Peyer's patch (tissue), 4 donors: Measurements from ENCODE around the gene GPC5.

Experiments used
- POLR2A ChIP-seq, 2 donors: fragments of 450-650 bp; IDR thresholded peaks; one replicate each; pipeline ENCODE4 v1.5.1; 2017; ENCODE audit warnings: antibody characterized with exemption in 2 of 2, mild to moderate bottlenecking in 2 of 2, moderate library complexity in 2 of 2
- TF ChIP-seq, protein P1 (sequence below), 6 experiments: fragments of 450-650 bp in 4 of 6; fragments of 200-600 bp in 2 of 6; sonication (generic) in 1 of 6; IDR thresholded peaks; one replicate each; pipeline ENCODE4 v1.5.1; 2017 to 2019; ENCODE audit warnings: antibody characterized with exemption in 6 of 6, mild to moderate bottlenecking in 3 of 6, moderate library complexity in 1 of 6

- TF ChIP-seq, protein P1, sequence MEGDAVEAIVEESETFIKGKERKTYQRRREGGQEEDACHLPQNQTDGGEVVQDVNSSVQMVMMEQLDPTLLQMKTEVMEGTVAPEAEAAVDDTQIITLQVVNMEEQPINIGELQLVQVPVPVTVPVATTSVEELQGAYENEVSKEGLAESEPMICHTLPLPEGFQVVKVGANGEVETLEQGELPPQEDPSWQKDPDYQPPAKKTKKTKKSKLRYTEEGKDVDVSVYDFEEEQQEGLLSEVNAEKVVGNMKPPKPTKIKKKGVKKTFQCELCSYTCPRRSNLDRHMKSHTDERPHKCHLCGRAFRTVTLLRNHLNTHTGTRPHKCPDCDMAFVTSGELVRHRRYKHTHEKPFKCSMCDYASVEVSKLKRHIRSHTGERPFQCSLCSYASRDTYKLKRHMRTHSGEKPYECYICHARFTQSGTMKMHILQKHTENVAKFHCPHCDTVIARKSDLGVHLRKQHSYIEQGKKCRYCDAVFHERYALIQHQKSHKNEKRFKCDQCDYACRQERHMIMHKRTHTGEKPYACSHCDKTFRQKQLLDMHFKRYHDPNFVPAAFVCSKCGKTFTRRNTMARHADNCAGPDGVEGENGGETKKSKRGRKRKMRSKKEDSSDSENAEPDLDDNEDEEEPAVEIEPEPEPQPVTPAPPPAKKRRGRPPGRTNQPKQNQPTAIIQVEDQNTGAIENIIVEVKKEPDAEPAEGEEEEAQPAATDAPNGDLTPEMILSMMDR (IDR thresholded peaks at IDR 0.05): no peak
- no peak for TF ChIP-seq POLR2A (IDR thresholded peaks at IDR 0.05)
Measured at GRCh38 chr13:91598655-91599054, 200.2 kb downstream of the GPC5 start.
